WI38 (cell line): ENCODE measurements around the gene PRR18.

Experiments
- H3K4me3 ChIP-seq: 2 replicates; pipeline ENCODE4 v1.5.1; 2011; ENCODE audit warnings: low read depth, mild to moderate bottlenecking, control low read depth, low read length
- CTCF ChIP-seq: IDR thresholded peaks from 2 replicates; pipeline ENCODE4 v1.5.1; 2012; ENCODE audit warnings: low read depth, mild to moderate bottlenecking, control low read depth, low read length

Gene PRR18

DNA sequence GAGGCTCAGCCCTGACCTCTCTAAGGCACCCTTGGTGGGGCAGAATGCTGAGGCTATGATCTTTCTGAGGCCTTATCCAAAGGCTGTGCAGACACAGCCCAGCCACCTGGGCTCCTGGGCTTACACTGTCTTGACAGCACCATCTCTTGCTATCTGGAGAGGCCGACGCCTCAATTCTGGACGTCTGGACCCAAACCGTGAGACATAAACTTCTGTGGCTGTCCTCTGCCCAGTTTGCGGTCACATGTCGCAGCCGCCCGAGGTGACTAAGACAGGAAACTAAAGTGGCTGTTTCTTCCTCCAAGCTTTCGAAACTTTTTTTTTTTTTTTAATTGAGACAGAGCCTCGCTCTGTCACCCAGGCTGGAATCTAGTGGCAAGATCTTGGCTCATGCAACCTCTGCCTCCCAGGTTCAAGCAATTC is 49.3 kb downstream of the PRR18 start:
- no peak for TF ChIP-seq CTCF
- H3K4me3 ChIP-seq, result no peak overlapping the region

GRCh38 chr6:166257911-166258318 is 50.3 kb downstream of the PRR18 start:
- no peak overlapping the region for H3K4me3 ChIP-seq
- TF ChIP-seq CTCF, result no peak
